IPS-11a (cell line): ENCODE data around the gene FRMD4A.
"Not testable (repeated sequence)": the region's sequence is repeated elsewhere in the genome, so short reads cannot be mapped to it uniquely, and the experiment has no call there.

Source experiments
- H3K4me3 ChIP-seq: one replicate; pipeline ENCODE4 v1.5.1; 2013; ENCODE audit warnings: low read depth, low read length, control low read depth

Gene FRMD4A

DNA sequence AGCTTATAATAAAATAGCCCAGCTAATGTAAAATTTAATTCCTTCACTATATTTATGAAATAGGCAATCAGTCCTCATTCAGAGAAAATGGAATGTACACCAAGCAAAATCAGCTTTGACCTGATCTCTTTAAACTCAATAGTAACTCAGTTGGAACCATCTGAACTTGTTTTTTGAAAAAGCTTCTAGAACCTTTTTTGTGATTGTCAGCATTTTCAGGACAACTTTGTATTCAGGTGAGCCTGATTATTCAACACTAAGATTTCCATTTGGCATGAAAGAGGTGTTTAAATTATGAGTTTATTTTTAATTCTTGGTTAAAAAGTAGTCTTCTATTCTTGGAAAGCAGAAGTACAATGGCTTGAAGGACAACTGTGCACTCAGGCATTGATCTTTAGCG, 89.5 kb downstream of the FRMD4A start:
- no peak overlapping the region for H3K4me3 ChIP-seq

DNA sequence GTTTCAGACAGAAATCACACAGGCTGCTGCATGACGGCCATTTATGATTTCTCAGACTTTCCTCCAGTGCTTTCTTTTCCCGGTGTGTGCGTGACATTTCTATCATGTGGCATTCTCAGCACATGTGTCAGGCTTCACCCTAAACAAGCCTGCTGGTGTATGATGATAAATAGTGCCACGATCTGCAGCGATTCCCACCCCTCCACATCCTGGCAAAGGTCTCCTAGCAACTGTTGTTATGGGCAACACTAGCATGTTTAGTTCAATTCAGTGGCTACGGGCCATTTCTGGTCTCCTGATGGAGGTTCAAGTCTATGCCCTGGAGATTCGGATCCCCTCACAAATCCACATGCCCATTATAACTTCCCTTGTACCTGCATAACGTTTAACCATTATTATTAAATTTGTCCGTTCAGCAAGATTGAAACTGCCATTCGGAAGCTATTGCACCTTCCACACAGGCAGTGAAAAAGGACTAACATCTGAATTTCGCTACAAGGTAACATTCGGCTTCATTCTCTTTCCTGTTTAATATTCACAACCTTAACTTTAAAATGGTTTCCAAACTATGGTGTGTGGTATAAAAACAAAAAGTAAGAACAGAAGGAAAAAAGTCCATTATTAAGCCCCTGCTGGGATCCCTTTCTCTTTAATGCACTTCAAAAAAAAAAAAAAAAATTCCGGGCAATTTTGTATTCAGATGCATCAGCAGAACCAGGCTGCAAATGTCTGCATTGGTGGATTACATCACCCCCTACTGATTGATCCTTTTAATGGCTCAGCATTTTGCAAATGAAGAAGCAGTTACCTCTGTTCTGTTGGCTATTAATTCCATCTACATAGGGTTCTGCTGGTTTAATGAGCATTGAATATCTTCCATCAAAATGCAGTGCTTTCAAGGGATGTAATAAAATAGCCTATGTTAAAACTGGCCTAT, 90.2 kb downstream of the FRMD4A start:
- H3K4me3 ChIP-seq: no peak overlapping the region

DNA sequence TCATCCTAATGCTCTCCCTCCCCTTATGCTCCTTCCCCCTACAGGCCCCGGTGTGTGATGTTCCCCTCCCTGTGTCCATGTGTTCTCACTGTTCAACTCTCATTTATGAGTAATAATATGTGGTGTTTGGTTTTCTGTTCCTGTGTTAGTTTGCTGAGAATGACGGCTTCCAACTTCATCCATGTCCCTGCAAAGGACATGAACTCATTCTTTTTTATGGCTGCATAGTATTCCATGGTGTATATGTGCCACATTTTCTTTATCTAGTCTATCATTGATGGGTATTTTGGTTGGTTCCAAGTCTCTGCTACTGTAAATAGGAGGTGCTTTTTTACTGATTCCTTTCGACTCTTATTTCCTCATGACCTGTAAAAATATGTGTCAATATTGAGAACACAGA, 92.1 kb downstream of the FRMD4A start:
- not testable (repeated sequence) for H3K4me3 ChIP-seq

DNA sequence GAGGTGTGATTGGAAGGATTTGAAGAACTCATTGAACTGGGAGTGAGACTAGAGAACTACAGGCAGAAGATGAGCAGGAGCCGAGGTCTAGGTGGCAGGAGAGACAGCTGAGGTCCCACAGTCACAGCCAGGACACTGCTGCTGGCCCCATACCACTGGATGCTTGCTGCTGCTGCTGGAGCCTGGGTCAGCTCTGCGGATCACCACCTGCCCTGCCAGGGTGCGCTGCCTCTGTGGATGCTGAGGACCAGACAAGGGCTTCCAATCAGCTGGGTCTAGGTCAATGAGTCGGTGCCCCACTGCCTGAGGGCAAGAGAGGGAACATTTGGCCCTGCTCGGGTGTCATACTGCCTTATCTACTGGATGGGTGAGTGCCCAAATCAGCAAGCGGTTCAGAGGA, 94.4 kb downstream of the FRMD4A start:
- H3K4me3 ChIP-seq: no peak overlapping the region

DNA sequence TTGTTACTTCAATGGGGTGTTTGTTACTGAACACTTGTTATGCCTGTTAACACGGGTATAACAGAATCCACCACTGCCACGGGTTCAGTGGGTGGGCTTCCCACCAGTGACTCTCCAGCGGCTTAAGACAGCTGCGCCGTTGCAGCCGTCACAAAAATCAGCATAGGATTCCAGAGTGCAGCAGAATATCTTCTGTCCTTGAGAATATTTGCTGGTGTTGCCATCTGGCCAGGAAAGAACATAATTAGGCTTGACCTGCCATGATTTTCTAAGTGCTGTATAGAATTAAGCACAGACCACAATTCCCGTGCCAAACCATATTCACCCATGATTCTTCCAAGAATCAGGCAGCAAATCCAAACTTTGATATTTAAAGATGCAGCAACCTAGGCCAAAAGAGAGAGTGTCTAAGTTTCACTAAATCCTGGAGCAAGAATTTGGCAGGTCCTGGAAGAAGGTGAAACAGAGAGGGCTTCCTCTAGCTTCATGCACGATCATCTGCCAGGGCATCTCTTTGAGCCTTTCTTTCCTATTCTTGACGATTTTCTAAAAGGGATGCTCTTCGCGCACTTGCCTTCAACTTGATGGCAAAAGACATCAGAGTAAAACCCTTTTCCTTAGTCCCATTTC, 95.0 kb downstream of the FRMD4A start:
- no peak overlapping the region for H3K4me3 ChIP-seq

DNA sequence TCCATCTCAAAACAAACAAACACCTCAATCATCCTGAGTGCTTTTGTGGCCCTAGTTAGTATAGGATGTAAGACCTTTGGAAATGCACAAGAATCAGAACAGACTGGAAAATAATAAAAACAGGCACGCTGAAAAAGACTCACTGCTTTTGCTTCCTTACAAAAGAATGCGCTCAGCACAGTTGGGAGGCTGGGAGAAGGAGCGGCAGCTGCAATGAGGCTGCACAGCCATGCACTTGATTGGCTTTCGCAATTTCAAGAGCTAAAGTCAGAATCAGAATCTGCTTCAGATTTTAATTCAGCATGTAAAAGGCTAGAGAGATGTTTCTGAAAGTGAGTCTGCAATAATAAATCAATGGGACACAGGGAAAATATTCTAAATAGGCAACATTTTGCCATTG, 97.2 kb downstream of the FRMD4A start:
- H3K4me3 ChIP-seq: no peak overlapping the region

DNA sequence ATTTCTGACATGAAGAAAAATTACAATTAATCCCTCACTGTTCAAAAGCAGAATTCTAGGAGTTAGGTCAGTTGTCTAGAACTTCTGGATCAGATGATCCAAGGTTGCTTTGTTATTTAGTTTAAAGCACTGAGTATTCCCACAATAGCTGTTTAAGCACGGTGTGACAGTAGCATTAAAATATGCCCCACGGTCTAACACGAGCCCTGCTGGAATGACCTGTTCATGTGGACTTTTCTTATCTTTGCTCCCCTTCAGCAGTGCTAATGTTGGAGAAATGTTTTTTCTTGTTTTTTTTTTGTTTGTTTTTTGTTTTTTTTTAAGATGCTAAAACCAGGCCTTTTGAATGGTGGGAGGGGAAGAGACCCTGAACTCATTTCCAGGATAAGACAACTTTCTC, 101.9 kb downstream of the FRMD4A start:
- not testable (repeated sequence) for H3K4me3 ChIP-seq

DNA sequence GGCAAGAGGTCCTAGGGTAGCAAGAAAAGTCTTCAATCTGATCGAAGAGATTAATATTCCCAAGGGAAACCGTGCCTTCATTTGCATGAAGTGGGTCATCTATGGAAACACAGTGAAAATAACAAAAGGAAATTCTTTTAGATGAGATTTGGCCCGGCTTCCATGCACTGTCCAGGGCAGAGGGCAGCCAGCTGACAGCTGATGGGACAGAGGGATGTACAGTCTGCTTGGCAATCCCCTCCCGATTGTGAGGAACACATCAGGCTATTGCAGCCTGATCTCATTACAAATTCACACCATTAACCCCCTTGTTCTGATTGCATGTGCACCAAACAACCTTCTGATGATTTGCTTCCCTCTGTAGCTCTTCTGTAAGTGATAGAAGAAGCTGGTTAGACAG, 105.3 kb downstream of the FRMD4A start:
- no peak overlapping the region for H3K4me3 ChIP-seq

DNA sequence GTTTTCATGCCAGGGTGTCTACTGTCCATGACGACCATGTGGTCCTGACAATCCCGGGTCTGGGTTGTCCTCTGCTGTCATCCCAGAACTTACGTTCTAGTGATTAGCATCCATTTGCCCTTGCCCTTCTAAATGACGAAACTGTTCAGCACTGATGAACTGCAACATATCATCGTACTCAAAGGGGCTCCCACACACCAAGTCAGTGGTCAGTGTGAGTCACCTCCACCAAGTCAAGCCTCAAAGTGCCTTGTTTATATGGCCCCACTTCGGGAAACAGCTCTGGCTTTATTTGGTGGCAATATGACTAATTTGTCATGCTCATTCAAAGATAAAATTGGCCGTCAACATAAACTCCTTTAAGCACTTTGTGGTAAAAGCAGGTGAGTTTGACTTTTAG, 110.7 kb downstream of the FRMD4A start:
- no peak overlapping the region for H3K4me3 ChIP-seq

DNA sequence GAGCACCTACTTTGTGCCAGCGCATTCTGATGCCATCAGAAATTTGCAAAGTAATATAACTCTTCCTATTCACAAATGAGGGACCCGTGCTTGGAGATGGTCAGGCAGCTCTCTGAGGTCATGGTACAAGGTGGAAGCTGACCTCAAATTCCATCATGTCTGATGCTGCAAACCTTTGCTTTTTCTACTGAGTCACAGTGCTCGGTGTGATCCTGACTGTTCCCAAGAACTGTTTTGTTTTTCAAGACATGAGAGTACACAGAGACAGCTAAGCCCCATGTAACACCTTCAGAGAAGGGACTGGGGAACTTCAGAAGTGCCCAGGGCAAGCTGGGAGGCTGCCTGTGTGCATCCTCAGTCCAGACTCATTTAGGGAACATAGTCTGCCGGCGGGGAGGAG, 111.3 kb downstream of the FRMD4A start:
- no peak overlapping the region for H3K4me3 ChIP-seq

DNA sequence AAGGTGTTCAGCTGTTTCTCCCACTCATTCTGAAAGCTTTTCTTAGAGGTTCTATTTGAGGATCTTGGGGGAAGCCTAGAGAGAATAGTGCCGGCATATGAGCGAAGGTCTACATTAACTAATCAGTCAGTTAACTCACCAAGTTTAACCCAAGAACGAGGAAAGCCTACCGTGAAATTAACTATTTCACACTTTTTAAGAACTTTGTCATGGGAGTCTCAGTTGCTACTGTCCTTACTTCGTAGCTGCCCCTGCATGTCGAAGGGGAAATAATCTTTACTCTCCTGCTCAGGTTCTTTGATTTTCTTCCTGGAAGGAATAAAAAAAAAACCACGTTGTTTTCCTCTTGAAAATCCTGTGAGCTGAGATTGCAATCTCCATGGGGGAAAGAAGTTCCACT, 115.1 kb downstream of the FRMD4A start:
- no peak overlapping the region for H3K4me3 ChIP-seq

DNA sequence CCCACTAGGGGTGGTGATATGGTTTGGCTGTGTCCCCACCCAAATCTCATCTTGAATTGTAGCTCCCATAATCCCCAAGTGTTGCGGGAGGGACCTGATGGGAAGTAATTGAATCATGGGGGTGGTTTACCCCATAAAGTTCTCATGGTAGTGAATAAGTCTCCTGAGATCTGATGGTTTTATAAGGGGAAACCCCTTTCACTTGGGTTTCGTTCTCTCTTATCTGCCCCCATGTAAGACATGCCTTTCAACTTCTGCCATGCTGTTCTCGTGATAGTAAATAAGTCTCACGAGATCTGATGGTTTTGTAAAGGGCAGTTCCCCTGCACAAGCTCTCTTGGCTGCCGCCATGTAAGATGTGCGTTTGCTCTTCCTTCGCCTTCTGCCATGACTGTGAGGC, 117.0 kb downstream of the FRMD4A start:
- not testable (repeated sequence) for H3K4me3 ChIP-seq

DNA sequence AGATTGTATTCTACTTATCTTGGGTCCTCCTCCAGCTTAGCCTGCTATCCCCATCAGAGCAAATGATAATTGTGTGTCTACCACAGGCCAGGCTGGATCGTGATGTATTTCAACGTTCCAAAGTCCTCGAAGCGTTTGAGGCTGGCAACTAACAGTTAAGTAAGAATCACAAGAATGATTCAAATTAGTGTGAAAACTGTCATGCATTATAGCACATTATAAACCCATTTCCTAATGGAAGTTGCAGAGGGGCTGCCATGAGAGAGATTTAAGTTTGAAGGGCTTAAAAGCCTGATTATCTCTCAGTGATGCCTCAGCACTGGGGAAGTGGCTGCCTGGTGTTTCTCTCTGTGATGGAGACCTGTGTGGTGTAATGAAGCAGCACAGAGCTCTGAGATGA, 119.1 kb downstream of the FRMD4A start:
- H3K4me3 ChIP-seq: no peak overlapping the region

DNA sequence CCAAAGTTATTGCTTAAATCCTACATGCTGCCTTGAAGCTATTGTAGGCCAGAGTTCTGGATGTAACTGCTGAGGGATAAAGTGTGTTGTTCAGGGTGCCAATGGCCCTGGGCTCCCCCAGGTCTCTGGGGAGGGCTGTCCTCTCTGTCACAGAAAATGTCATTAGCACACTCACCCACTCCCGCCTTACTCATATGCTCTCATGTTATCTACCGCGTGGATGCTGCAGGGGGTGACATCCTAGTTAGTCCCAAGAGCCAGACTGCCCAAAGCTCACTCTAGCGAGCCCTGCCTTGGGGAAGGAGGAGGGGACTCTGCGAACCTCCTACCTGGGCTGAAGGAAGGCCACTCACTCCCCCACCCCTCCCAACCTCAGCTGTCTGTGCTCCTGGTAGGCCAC, 122.5 kb downstream of the FRMD4A start:
- H3K4me3 ChIP-seq: no peak overlapping the region

DNA sequence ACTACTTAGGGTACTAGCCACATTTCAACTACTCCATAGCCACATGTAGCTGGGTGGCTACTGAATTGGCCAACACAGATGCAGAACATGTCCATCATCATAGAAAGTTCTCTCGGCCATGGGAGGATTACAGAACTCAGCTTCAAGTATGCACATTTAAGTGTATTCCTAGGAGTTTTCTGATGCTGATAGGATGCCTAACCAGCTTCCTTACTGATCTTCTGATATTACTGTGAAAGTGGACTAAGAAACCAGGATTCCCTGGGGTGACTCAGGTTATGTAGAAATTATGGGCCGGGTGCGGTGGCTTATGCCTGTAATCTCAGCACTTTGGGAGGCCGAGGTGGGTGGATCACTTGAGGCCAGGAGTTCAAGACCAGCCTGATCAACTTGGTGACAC, 125.5 kb downstream of the FRMD4A start:
- H3K4me3 ChIP-seq: no peak overlapping the region

DNA sequence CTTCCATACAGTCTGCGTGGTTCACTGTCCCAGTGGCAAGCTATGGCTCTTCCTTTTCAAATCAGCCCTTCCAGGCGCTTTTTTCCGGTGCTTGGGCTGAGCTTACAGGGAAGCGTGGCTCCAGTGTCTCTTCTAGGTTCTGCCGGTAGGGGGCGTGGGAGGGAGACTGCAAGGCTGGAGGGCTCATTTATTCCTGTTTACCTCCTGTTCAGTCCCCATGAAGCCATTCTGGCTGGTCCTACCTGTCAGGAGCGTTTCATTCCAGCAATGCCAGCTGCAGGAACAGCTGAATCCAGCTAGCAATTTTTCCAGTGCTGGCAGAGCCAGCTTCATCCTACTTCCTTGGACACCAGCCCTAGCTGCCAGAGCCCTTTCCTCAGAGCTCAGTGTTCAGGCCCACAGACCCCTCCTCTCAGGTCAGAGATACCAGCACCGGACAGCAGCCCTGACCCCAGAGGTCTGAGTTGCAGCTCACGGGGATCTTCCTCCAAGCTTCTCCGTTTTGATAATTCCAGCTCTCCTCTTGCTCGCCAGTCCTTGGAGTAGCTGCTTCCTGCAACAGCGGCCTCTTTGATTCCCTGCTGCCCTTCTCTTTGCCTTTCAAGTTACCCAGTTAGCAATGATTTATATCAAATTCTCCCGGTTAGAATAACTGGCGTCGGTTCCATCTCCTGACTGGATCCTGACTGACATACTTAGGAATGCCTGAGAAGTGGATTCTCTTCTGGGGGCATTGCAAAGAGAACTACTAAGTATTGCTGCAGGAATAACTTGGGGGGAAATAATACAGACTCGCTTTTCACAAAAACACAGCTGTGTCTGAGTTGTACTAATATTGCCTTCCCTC, 129.8 kb downstream of the FRMD4A start:
- H3K4me3 ChIP-seq: no peak overlapping the region

DNA sequence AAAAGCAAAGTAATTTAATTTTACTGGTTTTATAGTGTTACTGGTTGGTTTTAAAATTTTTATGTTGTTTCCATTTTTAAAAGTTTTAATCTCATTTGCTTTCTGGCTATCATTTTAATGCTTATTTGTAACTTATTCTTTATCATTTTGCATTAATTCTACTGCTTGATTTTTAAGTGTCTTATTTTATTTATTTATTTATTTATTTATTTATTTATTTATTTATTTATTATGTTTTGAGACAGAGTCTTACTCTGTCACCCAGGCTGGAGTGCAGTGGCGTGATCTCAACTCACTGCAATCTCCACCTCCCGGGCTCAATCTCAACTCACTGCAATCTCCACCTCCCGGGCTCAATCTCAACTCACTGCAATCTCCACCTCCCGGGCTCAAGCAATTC, 131.6 kb downstream of the FRMD4A start:
- H3K4me3 ChIP-seq: not testable (repeated sequence)

DNA sequence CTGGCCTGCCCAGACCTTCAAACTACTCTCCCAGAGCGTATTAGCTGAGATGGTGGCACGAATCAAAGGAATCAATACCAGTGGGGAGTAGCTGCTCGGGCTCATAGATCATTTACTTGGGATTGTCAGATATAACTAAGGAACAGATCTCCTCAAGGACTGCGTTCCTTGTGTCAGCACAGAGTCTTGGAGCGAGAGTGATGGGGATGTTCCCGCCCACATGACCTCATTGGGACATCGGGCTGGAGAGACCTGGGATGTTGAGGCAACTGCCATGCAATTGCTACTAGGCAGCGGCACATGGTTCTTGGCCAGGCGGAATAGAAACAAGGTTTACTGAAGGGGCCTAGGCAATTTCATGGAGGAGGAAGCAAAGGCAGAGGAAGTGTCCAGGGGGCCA, 132.6 kb downstream of the FRMD4A start:
- no peak overlapping the region for H3K4me3 ChIP-seq

DNA sequence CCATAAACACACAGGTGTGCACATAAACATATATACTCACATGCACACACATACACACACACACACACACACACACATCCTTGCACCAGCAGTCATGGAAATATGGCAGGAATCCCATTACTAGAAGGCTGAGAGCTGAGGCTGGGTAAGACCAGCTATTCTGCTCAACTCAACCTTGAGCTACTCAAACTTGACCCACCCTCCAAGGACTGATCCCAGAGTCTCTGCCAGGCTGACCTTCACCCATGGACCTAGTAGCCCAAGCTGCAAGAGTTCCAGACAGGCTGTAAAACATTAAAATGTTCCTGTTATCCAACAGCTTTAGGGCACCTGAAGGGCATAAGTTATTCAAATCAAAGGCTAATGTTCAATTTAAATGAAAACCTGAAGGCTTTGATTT, 134.6 kb downstream of the FRMD4A start:
- H3K4me3 ChIP-seq: no peak overlapping the region

DNA sequence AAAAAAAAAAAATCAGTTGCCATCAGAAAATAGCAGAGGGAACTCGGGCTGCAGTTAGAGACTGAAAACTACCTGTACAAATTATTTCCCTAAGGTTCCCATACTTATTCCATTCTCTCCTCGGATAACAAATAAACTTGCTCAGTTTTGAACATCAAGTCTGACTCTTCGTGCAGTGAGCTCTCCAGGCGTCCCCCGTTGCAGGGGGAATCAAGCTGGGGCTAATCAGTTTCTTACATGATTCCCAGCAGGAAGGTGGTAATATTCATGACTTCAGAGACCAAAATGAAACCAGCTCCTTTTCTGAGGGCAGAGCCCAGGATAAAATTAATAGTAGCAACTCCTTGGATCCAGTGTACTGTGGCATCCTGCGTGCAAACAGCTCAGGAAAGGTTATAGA, 135.3 kb downstream of the FRMD4A start:
- H3K4me3 ChIP-seq: no peak overlapping the region

DNA sequence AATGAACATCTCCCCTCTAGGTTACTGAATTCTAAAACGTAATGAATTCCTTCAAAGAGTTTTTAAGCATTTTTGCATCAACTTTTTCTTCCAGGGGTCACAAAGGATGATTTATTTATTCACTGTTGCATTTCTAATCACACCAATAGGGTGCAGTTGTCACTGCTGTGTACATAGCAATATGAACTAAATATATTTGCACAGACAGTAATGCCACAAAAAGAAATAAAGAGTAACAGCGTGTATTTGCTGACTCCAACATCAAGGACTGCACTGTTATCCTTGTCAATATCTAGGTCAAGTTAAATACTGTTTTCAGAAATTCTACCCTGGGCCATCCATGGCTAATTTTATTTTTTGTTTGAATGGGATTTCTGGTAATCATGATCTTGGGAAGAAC, 138.0 kb downstream of the FRMD4A start:
- no peak overlapping the region for H3K4me3 ChIP-seq

DNA sequence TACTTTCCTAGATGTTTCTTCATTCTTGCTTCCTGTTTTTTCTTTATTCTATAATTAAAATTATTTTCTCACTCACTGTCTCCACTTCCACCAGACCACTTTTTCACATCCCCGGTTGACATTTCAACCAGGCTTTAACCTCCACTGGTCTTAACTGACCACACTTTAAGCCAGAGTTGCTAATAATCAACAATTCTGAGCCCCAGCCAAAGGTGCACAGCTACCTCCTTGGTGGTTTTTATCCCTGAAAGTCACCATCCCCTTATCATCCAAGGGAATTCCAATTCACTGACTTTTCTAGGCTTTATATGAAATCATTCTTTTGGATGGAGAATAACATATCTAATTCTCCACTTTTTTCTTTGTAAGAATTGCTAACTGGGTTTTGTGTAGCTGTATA, 138.9 kb downstream of the FRMD4A start:
- H3K4me3 ChIP-seq: no peak overlapping the region
